K562 (cell line): Measurements from ENCODE around the gene EGF. TPM values are rescaled to one million over a fixed set of nuclear protein-coding genes. Genes with fewer than 3 reads are reported as not detected.

Experiments
- ATAC-seq: fragments of 200-7000 bp; cut with Tn5 transposase; 3 replicates; pipeline ENCODE4 v1.9.1; 2020; ENCODE audit warnings: moderate library complexity
- BruUV-seq: library from RNA; stranded (reverse); fragments of 400-500 nt; replicated peaks from 2 replicates; lab custom pipeline; 2021; lab: Mats Ljungman, UMichigan
- CTCF ChIA-PET: fragments of 300-600 bp; formaldehyde crosslinking; extraction: SDS; loops from one replicate; lab custom pipeline; 2021; ENCODE audit warnings: low intra/inter-chr PET ratio; lab: Yijun Ruan, JAX
- POLR2A ChIA-PET: fragments of 300-600, 350-650 bp; sonication (Branson Sonifier 250); formaldehyde crosslinking; extraction: SDS; loops from one replicate; lab custom pipeline; 2021; ENCODE audit warnings: antibody characterized with exemption, inconsistent platforms; lab: Yijun Ruan, JAX
- DNase-seq, 4 experiments: peaks; one replicate each; pipeline versions ENCODE4 v3.0.0 to v3.0.0-alpha.2; 2011 to 2018; ENCODE audit warnings: low spot score in 3 of 4, mixed read lengths in 3 of 4; ENCODE audit errors: extremely low read depth in 1 of 4
- FAIRE-seq: peaks from 2 replicates; lab custom pipeline; 2011; peaks lifted over from hg19 to GRCh38; lab: Jason Lieb, UNC
- H2AFZ ChIP-seq: 2 replicates; pipeline ENCODE4 v1.6.0; 2011; ENCODE audit warnings: low read depth, low read length, control low read depth, inconsistent platforms
- H3K27ac ChIP-seq: fragments of 200-600 bp; 3 replicates; pipeline ENCODE4 v1.8.0; 2011; ENCODE audit warnings: low read depth, mild to moderate bottlenecking, control low read depth, inconsistent platforms, low read length, moderate library complexity, mixed read lengths; ENCODE audit errors: extremely low read depth
- H3K27me3 ChIP-seq, 2 experiments: fragments of 300-600 bp in 1 of 2; 2 replicates in 1 of 2; 3 replicates in 1 of 2; pipeline versions ENCODE4 v1.6.0 to v1.8.0; 2011; ENCODE audit warnings: inconsistent platforms in 2 of 2, low read length in 2 of 2, mild to moderate bottlenecking in 1 of 2, mixed read lengths in 1 of 2, moderate library complexity in 1 of 2; ENCODE audit not compliant: control insufficient read depth in 2 of 2, insufficient read depth in 2 of 2
- H3K36me3 ChIP-seq: fragments of 300-600 bp; 3 replicates; pipeline ENCODE4 v1.8.0; 2011; ENCODE audit warnings: mild to moderate bottlenecking, low read length, inconsistent platforms; ENCODE audit not compliant: control insufficient read depth, insufficient read depth
- H3K4me1 ChIP-seq, 2 experiments: fragments of 200-600 bp in 1 of 2; replicated peaks in 1 of 2; 2 replicates in 1 of 2; 3 replicates in 1 of 2; pipeline versions ENCODE4 v1.5.1 to v1.8.0; 2011; ENCODE audit warnings: inconsistent platforms in 2 of 2, low read length in 2 of 2, mild to moderate bottlenecking in 1 of 2, mixed read lengths in 1 of 2, moderate library complexity in 1 of 2; ENCODE audit not compliant: control insufficient read depth in 2 of 2, insufficient read depth in 2 of 2
- H3K4me2 ChIP-seq: 2 replicates; pipeline ENCODE4 v1.6.1; 2011; ENCODE audit warnings: low read length, control low read depth, inconsistent platforms, mixed read lengths; ENCODE audit not compliant: insufficient read depth
- H3K4me3 ChIP-seq: fragments of 200-600 bp; sonication (generic), shearing (Covaris generic); 2 replicates; pipeline ENCODE4 v1.5.1; 2016; ENCODE audit warnings: control low read depth, inconsistent platforms
- H3K79me2 ChIP-seq: fragments of 200-600 bp; 3 replicates; pipeline ENCODE4 v1.8.0; 2011; ENCODE audit warnings: low read length, inconsistent platforms; ENCODE audit not compliant: control insufficient read depth, insufficient read depth
- H3K9ac ChIP-seq, 2 experiments: 2 replicates each; pipeline versions ENCODE4 v1.6.0 to v1.6.1; 2011; ENCODE audit warnings: low read depth in 2 of 2, low read length in 2 of 2, control low read depth in 1 of 2, inconsistent platforms in 1 of 2, mild to moderate bottlenecking in 1 of 2, mixed read lengths in 1 of 2; ENCODE audit not compliant: insufficient read depth in 1 of 2
- H3K9me1 ChIP-seq: one replicate; pipeline ENCODE4 v1.6.0; 2011; ENCODE audit warnings: inconsistent platforms, mild to moderate bottlenecking, low read length, moderate library complexity; ENCODE audit not compliant: control insufficient read depth, insufficient read depth
- H3K9me3 ChIP-seq: replicated peaks from 2 replicates; pipeline ENCODE4 v1.5.1; 2011; ENCODE audit warnings: low read depth, low read length, inconsistent platforms; ENCODE audit not compliant: control insufficient read depth, insufficient read depth
- H4K20me1 ChIP-seq: replicated peaks from 2 replicates; pipeline ENCODE4 v1.6.1; 2011; ENCODE audit warnings: low read length, inconsistent platforms, mixed read lengths; ENCODE audit not compliant: control insufficient read depth, insufficient read depth
- HNRNPUL1 ChIP-seq: fragments of 200-400 bp; formaldehyde crosslinking; IDR thresholded peaks from 2 replicates; pipeline ENCODE4 v1.6.1; 2017; ENCODE audit warnings: low read length
- MBD2 ChIP-seq: sonication (generic); IDR thresholded peaks from 2 replicates; pipeline ENCODE4 v1.6.1; 2016; ENCODE audit warnings: low read depth, borderline replicate concordance
- RBM39 ChIP-seq: fragments of 200-400 bp; formaldehyde crosslinking; optimal IDR thresholded peaks from 2 replicates; pipeline ENCODE3; 2018; ENCODE audit warnings: low read depth, low read length
- TCF3 ChIP-seq: sonication (generic); formaldehyde crosslinking; IDR thresholded peaks from 2 replicates; pipeline ENCODE4 v1.4.0; 2020; ENCODE audit warnings: mild to moderate bottlenecking, missing genetic modification reagents
- TSC22D4 ChIP-seq: fragments of 450-650 bp; IDR thresholded peaks from 2 replicates; pipeline ENCODE4 v1.6.1; 2016; ENCODE audit warnings: missing genetic modification characterization, missing biosample characterization, control low read depth
- ZNF445 ChIP-seq: fragments of 250-450 bp; sonication (Bioruptor Pico); IDR thresholded peaks from 2 replicates; pipeline ENCODE4 v1.4.0; 2020; ENCODE audit warnings: low read depth, mild to moderate bottlenecking, moderate library complexity
- ZNF76 ChIP-seq: fragments of 250-450 bp; sonication (Bioruptor Pico); IDR thresholded peaks from 2 replicates; pipeline ENCODE4 v1.4.0; 2020; ENCODE audit warnings: mild to moderate bottlenecking, moderate library complexity, borderline replicate concordance
- ZNF766 ChIP-seq: fragments of 200-800 bp; sonication (Bioruptor generic); conservative IDR thresholded peaks from 2 replicates; pipeline ENCODE4 v1.6.1; 2016; ENCODE audit warnings: missing genetic modification characterization, missing compliant biosample characterization
- WGBS: fragments of 100-300 bp; shearing (Covaris generic); methylation state at CpG from one replicate; pipeline ENCODE4 v1.1.6; 2016; ENCODE audit warnings: low coverage, mixed read lengths; ENCODE audit not compliant: insufficient coverage; ENCODE audit errors: missing lambda C conversion rate; 5-methylcytosine and 5-hydroxymethylcytosine counted together
- in situ Hi-C: fragments of 300-500 bp; cut with MboI; formaldehyde crosslinking; loops from 4 replicates; pipeline ENCODE4 v1.15.0; 2018; ENCODE audit warnings: inconsistent platforms, mixed read lengths
- intact Hi-C: fragments of 100-400 bp; cut with micrococcal nuclease; formaldehyde crosslinking; loops from 2 replicates; pipeline ENCODE4 v1.14.2; 2022
- polyA plus RNA-seq, 8 experiments: library from polyadenylated mRNA; depleted of rRNA in 4 of 8; stranded (reverse) in 5 of 8; unstranded in 3 of 8; fragments of >200 nt; fragmentation: Nextera tagmentation in 2 of 8; fragmentation: Illumina TruSeq in 1 of 8; extraction: Ambion mirVana in 2 of 8; extraction: Trizol in 1 of 8; gene quantifications; 2 replicates each; pipeline versions ENCODE4 v1.2.1 to v1.2.3, GENCODE V29; 2011 to 2014; ENCODE audit warnings: inconsistent platforms in 1 of 8, missing spikeins in 1 of 8
- total RNA-seq, 7 experiments: library from RNA; depleted of rRNA in 6 of 7; stranded (reverse); fragments of >200 nt in 6 of 7; fragmentation: Illumina TruSeq in 2 of 7; extraction: Trizol in 2 of 7; gene quantifications; 2 replicates each; pipeline versions ENCODE4 v1.2.1 to v1.2.3, GENCODE V29; 2011 to 2021; ENCODE audit warnings: low replicate concordance in 1 of 7
- TF ChIP-seq, protein P1 (sequence below): IDR thresholded peaks from 3 replicates; pipeline ENCODE4 v1.6.1; 2011; ENCODE audit warnings: borderline replicate concordance, mild to moderate bottlenecking; ENCODE audit not compliant: insufficient read length, insufficient read depth
- TF ChIP-seq, protein P2 (sequence below): fragments of 250-450 bp; sonication (Bioruptor Pico); IDR thresholded peaks from 2 replicates; pipeline ENCODE4 v1.8.0; 2022; ENCODE audit warnings: inconsistent platforms, mild to moderate bottlenecking, moderate library complexity, borderline replicate concordance
- TF ChIP-seq, protein P3 (sequence below): fragments of 450-650 bp; formaldehyde crosslinking; IDR thresholded peaks from 2 replicates; pipeline ENCODE4 v1.4.0; 2020; ENCODE audit warnings: mild to moderate bottlenecking, moderate library complexity
- TF ChIP-seq, protein P4 (sequence below): sonication (generic); formaldehyde crosslinking; IDR thresholded peaks from 2 replicates; pipeline ENCODE4 v1.8.0; 2022; ENCODE audit warnings: mild to moderate bottlenecking, missing genetic modification reagents, borderline replicate concordance

EGF gene
- total and polyA plus RNA-seq, 9 of the 15 experiments (the other 6 are each of a cell fraction or from before 2014, with no cell fraction given), result 0.32 to 3.1 (median 1.3) TPM

DNA sequence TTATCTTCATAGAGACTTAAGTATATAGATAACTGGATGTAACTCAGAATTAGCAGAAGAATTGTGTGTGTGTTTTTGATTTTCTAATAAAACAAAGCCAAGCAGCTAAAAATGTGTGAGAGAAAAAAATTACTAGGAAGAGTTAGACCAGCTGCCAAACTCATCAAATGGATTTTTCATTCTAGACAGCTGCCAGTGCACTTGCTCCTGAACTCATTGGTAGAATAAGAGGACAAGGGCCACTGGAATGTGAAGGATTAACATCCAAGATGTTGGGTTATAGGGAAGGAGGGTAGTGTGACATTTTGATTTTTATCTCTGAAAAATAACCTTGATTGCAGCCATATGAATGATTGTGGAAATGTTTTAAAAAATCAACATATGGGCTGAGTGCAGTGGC lies 49.7 kb downstream of the EGF start (continued):
- TF ChIP-seq, protein P1, sequence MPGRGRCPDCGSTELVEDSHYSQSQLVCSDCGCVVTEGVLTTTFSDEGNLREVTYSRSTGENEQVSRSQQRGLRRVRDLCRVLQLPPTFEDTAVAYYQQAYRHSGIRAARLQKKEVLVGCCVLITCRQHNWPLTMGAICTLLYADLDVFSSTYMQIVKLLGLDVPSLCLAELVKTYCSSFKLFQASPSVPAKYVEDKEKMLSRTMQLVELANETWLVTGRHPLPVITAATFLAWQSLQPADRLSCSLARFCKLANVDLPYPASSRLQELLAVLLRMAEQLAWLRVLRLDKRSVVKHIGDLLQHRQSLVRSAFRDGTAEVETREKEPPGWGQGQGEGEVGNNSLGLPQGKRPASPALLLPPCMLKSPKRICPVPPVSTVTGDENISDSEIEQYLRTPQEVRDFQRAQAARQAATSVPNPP, result no peak
- TF ChIP-seq ZNF76 (CRISPR knock-in tag), result no peak
- TF ChIP-seq TSC22D4 (tag), result no peak
- TF ChIP-seq, protein P2, sequence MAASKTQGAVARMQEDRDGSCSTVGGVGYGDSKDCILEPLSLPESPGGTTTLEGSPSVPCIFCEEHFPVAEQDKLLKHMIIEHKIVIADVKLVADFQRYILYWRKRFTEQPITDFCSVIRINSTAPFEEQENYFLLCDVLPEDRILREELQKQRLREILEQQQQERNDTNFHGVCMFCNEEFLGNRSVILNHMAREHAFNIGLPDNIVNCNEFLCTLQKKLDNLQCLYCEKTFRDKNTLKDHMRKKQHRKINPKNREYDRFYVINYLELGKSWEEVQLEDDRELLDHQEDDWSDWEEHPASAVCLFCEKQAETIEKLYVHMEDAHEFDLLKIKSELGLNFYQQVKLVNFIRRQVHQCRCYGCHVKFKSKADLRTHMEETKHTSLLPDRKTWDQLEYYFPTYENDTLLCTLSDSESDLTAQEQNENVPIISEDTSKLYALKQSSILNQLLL, result no peak
- TF ChIP-seq, protein P3, sequence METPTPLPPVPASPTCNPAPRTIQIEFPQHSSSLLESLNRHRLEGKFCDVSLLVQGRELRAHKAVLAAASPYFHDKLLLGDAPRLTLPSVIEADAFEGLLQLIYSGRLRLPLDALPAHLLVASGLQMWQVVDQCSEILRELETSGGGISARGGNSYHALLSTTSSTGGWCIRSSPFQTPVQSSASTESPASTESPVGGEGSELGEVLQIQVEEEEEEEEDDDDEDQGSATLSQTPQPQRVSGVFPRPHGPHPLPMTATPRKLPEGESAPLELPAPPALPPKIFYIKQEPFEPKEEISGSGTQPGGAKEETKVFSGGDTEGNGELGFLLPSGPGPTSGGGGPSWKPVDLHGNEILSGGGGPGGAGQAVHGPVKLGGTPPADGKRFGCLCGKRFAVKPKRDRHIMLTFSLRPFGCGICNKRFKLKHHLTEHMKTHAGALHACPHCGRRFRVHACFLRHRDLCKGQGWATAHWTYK (CRISPR knock-in tag), result no peak

GRCh38 chr4:109966891-109967481 lies 54.3 kb downstream of the EGF start:
- Histone ChIP-seq H3K4me1 (no peaks in the 10 kb centered on the region; a peak in 1 of 5 replicates), H3K4me2 (no peak overlapping the region), H3K79me2 (no peaks in the 10 kb centered on the region), H3K27me3 (no peaks in the 10 kb centered on the region), H2AFZ (no peak overlapping the region), H3K9ac (no peak overlapping the region), H3K27ac (no peak overlapping the region), H4K20me1 (no peaks in the 10 kb centered on the region), H3K36me3 (no peaks in the 10 kb centered on the region), H3K4me3 (no peak overlapping the region), H3K9me1 (no peaks in the 10 kb centered on the region), H3K9me3 (no peaks in the 10 kb centered on the region)
- in situ Hi-C loops (no loop called here), intact Hi-C loops (loop anchor here (10.0 kb wide), 1 partner anchor 312 kb away; no protein-coding TSS in a partner anchor)
- ATAC-seq (no peak), FAIRE-seq (no peak), DNase-seq (no peak)
- 2% methylated on average over 2 of the region's 2 CpGs for WGBS
- CTCF ChIA-PET, result no interaction called here
- POLR2A ChIA-PET, result interaction anchor here (0.6 kb wide), 1 partner anchor 11 kb away, joined by 3 read pairs; no protein-coding TSS in a partner anchor
- BruUV-seq, result no TSS peak
- TF ChIP-seq MBD2, result no peak
- TF ChIP-seq, protein P4, sequence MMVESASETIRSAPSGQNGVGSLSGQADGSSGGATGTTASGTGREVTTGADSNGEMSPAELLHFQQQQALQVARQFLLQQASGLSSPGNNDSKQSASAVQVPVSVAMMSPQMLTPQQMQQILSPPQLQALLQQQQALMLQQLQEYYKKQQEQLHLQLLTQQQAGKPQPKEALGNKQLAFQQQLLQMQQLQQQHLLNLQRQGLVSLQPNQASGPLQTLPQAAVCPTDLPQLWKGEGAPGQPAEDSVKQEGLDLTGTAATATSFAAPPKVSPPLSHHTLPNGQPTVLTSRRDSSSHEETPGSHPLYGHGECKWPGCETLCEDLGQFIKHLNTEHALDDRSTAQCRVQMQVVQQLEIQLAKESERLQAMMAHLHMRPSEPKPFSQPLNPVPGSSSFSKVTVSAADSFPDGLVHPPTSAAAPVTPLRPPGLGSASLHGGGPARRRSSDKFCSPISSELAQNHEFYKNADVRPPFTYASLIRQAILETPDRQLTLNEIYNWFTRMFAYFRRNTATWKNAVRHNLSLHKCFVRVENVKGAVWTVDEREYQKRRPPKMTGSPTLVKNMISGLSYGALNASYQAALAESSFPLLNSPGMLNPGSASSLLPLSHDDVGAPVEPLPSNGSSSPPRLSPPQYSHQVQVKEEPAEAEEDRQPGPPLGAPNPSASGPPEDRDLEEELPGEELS, result no peak
- TF ChIP-seq TCF3 (CRISPR knock-in tag), result no peak
- no peak for TF ChIP-seq ZNF445 (CRISPR knock-in tag)
- TF ChIP-seq HNRNPUL1, result no peak
- TF ChIP-seq ZNF766 (CRISPR knock-in tag), result no peak
- no peak for TF ChIP-seq RBM39
